Glutamatergic neuron (in vitro differentiated cells): ENCODE measurements around the gene ZNF613. TPM values are rescaled to one million over a fixed set of nuclear protein-coding genes. Genes with fewer than 3 reads are reported as not detected.

Experiments
- DNase-seq: peaks from one replicate; pipeline ENCODE4 v3.0.0; 2022
- H3K27ac Mint-ChIP-seq: one replicate; pipeline ENCODE4 v1.8.0; 2020; ENCODE audit warnings: mild to moderate bottlenecking, mixed read lengths, inconsistent platforms; ENCODE audit not compliant: unreplicated experiment
- H3K27me3 Mint-ChIP-seq: one replicate; pipeline ENCODE4 v1.8.0; 2020; ENCODE audit warnings: mild to moderate bottlenecking, moderate library complexity, mixed read lengths, inconsistent platforms; ENCODE audit not compliant: unreplicated experiment
- H3K36me3 Mint-ChIP-seq: one replicate; pipeline ENCODE4 v1.8.0; 2020; ENCODE audit warnings: mild to moderate bottlenecking, mixed read lengths, inconsistent platforms; ENCODE audit not compliant: unreplicated experiment
- H3K4me1 Mint-ChIP-seq: one replicate; pipeline ENCODE4 v1.8.0; 2020; ENCODE audit warnings: mild to moderate bottlenecking, low read depth, mixed read lengths, inconsistent platforms; ENCODE audit not compliant: unreplicated experiment
- H3K4me3 Mint-ChIP-seq: one replicate; pipeline ENCODE4 v1.8.0; 2020; ENCODE audit warnings: mild to moderate bottlenecking, mixed read lengths, inconsistent platforms; ENCODE audit not compliant: unreplicated experiment
- H3K9me3 Mint-ChIP-seq: one replicate; pipeline ENCODE4 v1.8.0; 2020; ENCODE audit warnings: mild to moderate bottlenecking, moderate library complexity, mixed read lengths, inconsistent platforms; ENCODE audit not compliant: unreplicated experiment
- CTCF ChIP-seq: fragments of 200-600 bp; sonication (generic); IDR thresholded peaks from one replicate; pipeline ENCODE4 v1.5.0; 2021; ENCODE audit not compliant: partially characterized antibody, unreplicated experiment
- total RNA-seq: library from RNA; stranded (reverse); fragmentation: NEBNext Ultra II Directional; extraction: Animal tissue kit (Norgen Biotek cat#: 25700); gene quantifications from one replicate; pipeline ENCODE4 v1.2.1, GENCODE V29; 2021; ENCODE audit not compliant: unreplicated experiment

Gene ZNF613
- total RNA-seq, 1 donor from 2014 or later: 11.1 TPM

- DNase-seq: no peak
- no peak overlapping the region for H3K27ac Mint-ChIP-seq
- H3K4me1 Mint-ChIP-seq: no peaks in the 10 kb centered on the region
- no peak overlapping the region for H3K4me3 Mint-ChIP-seq
- H3K27me3 Mint-ChIP-seq: no peaks in the 10 kb centered on the region
- H3K36me3 Mint-ChIP-seq: peaks cover 42% of the 10 kb centered on the region
- no peak for TF ChIP-seq CTCF
- H3K9me3 Mint-ChIP-seq: peaks cover 21% of the 10 kb centered on the region
Observed at GRCh38 chr19:51919606-51920005, 7.7 kb upstream of the ZNF613 start.

GRCh38 chr19:51921949-51922348 is 5.3 kb upstream of the ZNF613 start:
- H3K27me3 Mint-ChIP-seq: peaks cover 6% of the 10 kb centered on the region
- no peak overlapping the region for H3K27ac Mint-ChIP-seq
- TF ChIP-seq CTCF: no peak
- peaks cover 29% of the 10 kb centered on the region for H3K9me3 Mint-ChIP-seq
- no peaks in the 10 kb centered on the region for H3K4me1 Mint-ChIP-seq
- peaks cover 37% of the 10 kb centered on the region for H3K36me3 Mint-ChIP-seq
- peak; percentile 32 for DNase-seq
- no peak overlapping the region for H3K4me3 Mint-ChIP-seq

GRCh38 chr19:51926426-51926783 is 867 bp upstream of the ZNF613 start:
- peaks cover 36% of the 10 kb centered on the region for H3K36me3 Mint-ChIP-seq
- peak overlapping the region; percentile 100 for H3K4me3 Mint-ChIP-seq
- TF ChIP-seq CTCF: no peak
- DNase-seq: no peak
- peaks cover 18% of the 10 kb centered on the region for H3K9me3 Mint-ChIP-seq
- peaks cover 13% of the 10 kb centered on the region for H3K27me3 Mint-ChIP-seq
- peak overlapping the region; percentile 100 for H3K27ac Mint-ChIP-seq
- peaks cover 5% of the 10 kb centered on the region for H3K4me1 Mint-ChIP-seq

GRCh38 chr19:51927859-51928258 is 587 bp downstream of the ZNF613 start:
- H3K4me1 Mint-ChIP-seq: peaks cover 5% of the 10 kb centered on the region
- peaks cover 16% of the 10 kb centered on the region for H3K9me3 Mint-ChIP-seq
- no peak for DNase-seq
- H3K27ac Mint-ChIP-seq: peak overlapping the region; percentile 100
- peaks cover 32% of the 10 kb centered on the region for H3K36me3 Mint-ChIP-seq
- TF ChIP-seq CTCF: no peak
- peak overlapping the region; percentile 100 for H3K4me3 Mint-ChIP-seq
- H3K27me3 Mint-ChIP-seq: peaks cover 13% of the 10 kb centered on the region

GRCh38 chr19:51931921-51932320 is 4.6 kb downstream of the ZNF613 start:
- no peak overlapping the region for H3K4me3 Mint-ChIP-seq
- no peak for DNase-seq
- peaks cover 5% of the 10 kb centered on the region for H3K4me1 Mint-ChIP-seq
- no peak for TF ChIP-seq CTCF
- H3K27ac Mint-ChIP-seq: no peak overlapping the region
- H3K36me3 Mint-ChIP-seq: peaks cover 24% of the 10 kb centered on the region
- H3K9me3 Mint-ChIP-seq: peaks cover 7% of the 10 kb centered on the region
- H3K27me3 Mint-ChIP-seq: peaks cover 7% of the 10 kb centered on the region
